ENCODE measurements around the gene RRAGA. TPM values are rescaled to one million over a fixed set of nuclear protein-coding genes. Genes with fewer than 3 reads are reported as not detected.
"Not testable (repeated sequence)": the region's sequence is repeated elsewhere in the genome, so short reads cannot be mapped to it uniquely, and the experiment has no call there.

The RRAGA gene, protein sequence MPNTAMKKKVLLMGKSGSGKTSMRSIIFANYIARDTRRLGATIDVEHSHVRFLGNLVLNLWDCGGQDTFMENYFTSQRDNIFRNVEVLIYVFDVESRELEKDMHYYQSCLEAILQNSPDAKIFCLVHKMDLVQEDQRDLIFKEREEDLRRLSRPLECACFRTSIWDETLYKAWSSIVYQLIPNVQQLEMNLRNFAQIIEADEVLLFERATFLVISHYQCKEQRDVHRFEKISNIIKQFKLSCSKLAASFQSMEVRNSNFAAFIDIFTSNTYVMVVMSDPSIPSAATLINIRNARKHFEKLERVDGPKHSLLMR
- total RNA-seq, result 10 to 100 TPM; 25.9 to 53.6 (median 51.9) TPM
- 100 to 1,000 TPM in 1 of 2 donors, 10 to 100 TPM in 1; 80.2 to 111 TPM for polyA plus RNA-seq
- 33.0 reads per million, percentile 62 among the genes with 10 or more reads in this experiment for total RNA-seq

DNA sequence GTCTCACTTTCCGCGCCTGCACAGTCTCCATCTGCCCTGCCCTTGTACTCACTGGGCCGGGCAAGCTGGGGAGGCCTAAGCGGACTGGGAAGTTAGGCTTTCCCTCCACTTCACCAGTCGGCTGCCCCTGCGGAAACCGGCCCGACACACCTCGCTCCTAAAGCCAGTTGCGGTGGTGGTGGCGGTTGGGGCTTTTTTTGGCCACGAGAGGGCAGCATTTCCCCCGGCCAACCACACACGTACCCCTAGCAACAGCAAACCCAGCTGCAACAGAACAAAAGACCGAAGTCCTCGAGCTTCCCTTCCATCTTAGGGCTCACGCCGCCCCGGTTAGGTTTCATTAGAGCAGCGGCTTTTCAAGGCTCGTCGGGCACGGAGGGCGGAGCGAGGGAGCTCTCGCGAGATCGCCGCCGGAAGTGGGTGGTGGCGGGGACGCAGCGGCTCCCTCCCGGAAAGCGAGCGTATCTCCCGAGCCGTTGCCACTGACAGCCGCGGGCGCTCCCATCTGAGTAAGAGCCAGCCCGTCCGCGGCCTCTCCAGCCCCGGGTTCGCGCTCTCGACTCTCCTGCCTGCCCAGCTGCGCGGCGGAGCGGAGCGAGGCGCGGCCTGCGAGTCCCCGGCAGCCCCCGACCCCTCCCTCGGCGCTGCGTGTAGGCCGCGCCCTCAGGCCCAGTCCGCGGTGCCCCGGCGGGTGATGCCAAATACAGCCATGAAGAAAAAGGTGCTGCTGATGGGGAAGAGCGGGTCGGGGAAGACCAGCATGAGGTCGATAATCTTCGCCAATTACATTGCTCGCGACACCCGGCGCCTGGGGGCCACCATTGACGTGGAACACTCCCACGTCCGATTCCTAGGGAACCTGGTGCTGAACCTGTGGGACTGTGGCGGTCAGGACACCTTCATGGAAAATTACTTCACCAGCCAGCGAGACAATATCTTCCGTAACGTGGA is at the start of gene RRAGA:
Gene RRAGA (plus strand): TSS at position 462 of the 951 bp plus-strand sequence. CDS start 233 bp downstream, at position 695.
- intact Hi-C loops (cut with micrococcal nuclease), result loop anchor here (1.0 to 5.0 kb wide), 11 partner anchors 53 to 1573 kb away; partner anchors contain the start of genes DENND4C (in 2 of the 2), HAUS6 (in 2 of the 2), MLLT3 (in 2 of the 2) and PLIN2 (in 2 of the 2)
- Histone ChIP-seq H3K4me1 (ENCODE audit: control insufficient read depth in 2 of 2, insufficient read depth in 2 of 2, low read length in 2 of 2) (peaks cover 20% of the 10 kb centered on the region in 2 donors), H3K27me3 (ENCODE audit: control insufficient read depth in 2 of 2, insufficient read depth in 2 of 2, low read length in 2 of 2) (no peaks in the 10 kb centered on the region), H3K36me3 (ENCODE audit: control insufficient read depth in 2 of 3, insufficient read depth in 3 of 3, low read length in 3 of 3) (no peaks in the 10 kb centered on the region), H3K9me3 (ENCODE audit: control insufficient read depth in 2 of 3, low read length in 3 of 3) (peaks cover 0 to 4% (median 0%) of the 10 kb centered on the region in 3 experiments), H3K27ac (ENCODE audit: low read depth, low read length) (peak within 1 kb of the TSS; percentile 85), H3K4me3 (ENCODE audit: low read length) (peak within 1 kb of the TSS; percentile 88)
- peak; percentile 90 to 96 (median 95) for DNase-seq
- peak within 1 kb of the TSS; percentile 97 to 100 (median 98) for H3K27ac Mint-ChIP-seq
- H3K9me3 Mint-ChIP-seq, result peaks cover 0 to 30% (median 1%) of the 10 kb centered on the region in 11 donors
- H3K4me1 Mint-ChIP-seq, result peaks cover 6 to 50% (median 42%) of the 10 kb centered on the region in 7 donors
- ATAC-seq, result peak; percentile 95
- peaks cover 0 to 12% (median 8%) of the 10 kb centered on the region in 5 donors for H3K36me3 Mint-ChIP-seq
- ChIA-PET CTCF (interaction anchor here (0.7 to 2.5 kb wide), 3 partner anchors 77 to 411 kb away, joined by 3 to 19 read pairs (median 4); no protein-coding TSS in a partner anchor), POLR2A (interaction anchor here (0.5 to 2.4 kb wide), 16 partner anchors 36 to 1588 kb away, joined by 3 to 15 read pairs (median 4); partner anchors contain the start of genes DENND4C and RPS6)
- peaks cover 0 to 2% (median 0%) of the 10 kb centered on the region in 5 donors for H3K27me3 Mint-ChIP-seq
- H3K4me3 Mint-ChIP-seq, result peak within 1 kb of the TSS; percentile 92 to 99 (median 95)

DNA sequence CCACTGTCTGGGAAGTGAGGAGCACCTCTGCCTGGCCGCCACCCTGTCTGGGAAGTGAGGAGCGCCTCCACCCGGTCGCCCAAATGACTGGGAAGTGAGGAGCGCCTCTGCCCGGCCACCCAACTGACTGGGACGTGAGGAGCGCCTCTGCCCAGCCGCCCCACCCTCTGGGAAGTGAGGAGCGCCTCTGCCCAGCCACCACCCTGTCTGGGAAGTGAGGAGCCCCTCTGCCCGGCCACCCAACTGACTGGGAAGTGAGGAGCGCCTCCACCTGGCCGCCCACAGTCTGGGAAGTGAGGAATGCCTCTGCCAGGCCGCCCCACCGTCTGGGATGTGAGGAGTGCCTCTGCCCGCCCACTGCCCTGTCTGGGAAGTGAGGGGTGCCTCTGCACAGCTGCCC is 49.1 kb upstream of the RRAGA start:
- POLR2A ChIA-PET, result no interaction called here
- Histone ChIP-seq H3K4me1 (ENCODE audit: control insufficient read depth in 2 of 2, insufficient read depth in 2 of 2, low read length in 2 of 2) (no peaks in the 10 kb centered on the region), H3K36me3 (ENCODE audit: control insufficient read depth in 2 of 3, insufficient read depth in 3 of 3, low read length in 3 of 3) (no peaks in the 10 kb centered on the region), H3K4me3 (ENCODE audit: low read length) (no peak overlapping the region), H3K27me3 (ENCODE audit: control insufficient read depth in 2 of 2, insufficient read depth in 2 of 2, low read length in 2 of 2) (no peaks in the 10 kb centered on the region), H3K27ac (ENCODE audit: low read depth, low read length) (no peak overlapping the region), H3K9me3 (ENCODE audit: control insufficient read depth in 2 of 3, low read length in 3 of 3) (no peaks in the 10 kb centered on the region)
- H3K4me1 Mint-ChIP-seq, result peaks cover 0 to 3% (median 0%) of the 10 kb centered on the region in 7 donors
- intact Hi-C loops (cut with micrococcal nuclease), result no loop called here
- peaks cover 0 to 36% (median 17%) of the 10 kb centered on the region in 11 donors for H3K9me3 Mint-ChIP-seq
- ATAC-seq, result no peak
- no peak overlapping the region for H3K4me3 Mint-ChIP-seq
- DNase-seq, result no peak
- H3K27me3 Mint-ChIP-seq, result peaks cover 0 to 6% (median 4%) of the 10 kb centered on the region in 5 donors
- H3K27ac Mint-ChIP-seq, result no peak overlapping the region
- H3K36me3 Mint-ChIP-seq, result peaks cover 1 to 16% (median 8%) of the 10 kb centered on the region in 5 donors
- CTCF ChIA-PET, result no interaction called here

DNA sequence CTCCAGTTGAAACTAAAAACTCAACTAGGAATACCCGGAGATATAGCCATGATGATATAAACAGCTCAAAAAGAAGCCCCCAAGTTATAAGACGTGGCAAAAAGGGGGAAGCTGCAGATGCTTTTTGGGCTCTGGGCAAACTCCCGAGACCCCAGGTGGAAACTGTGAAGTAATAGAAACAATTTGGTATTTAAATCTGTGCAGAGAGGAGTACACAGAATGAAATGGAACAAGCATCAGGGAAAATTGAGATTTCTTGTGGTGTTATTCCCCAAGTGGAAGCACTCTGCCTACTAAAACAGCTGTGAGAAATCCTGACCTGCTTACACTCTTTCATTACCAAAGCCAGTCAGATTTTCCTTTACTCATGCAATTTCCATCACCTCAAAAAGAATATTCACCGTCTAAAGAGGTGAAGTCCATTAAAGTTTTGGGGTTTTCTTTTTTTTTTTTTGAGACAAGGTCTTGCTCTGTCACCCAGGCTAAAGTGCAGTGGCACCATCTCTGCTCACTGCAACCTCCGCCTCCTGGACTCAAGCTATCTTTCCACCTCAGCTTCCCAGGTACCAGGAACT is 39.7 kb upstream of the RRAGA start:
- no peak overlapping the region for H3K27ac ChIP-seq (ENCODE audit: low read depth, low read length)
- Mint-ChIP-seq H3K4me3 (no peak overlapping the region), H3K36me3 (no peaks in the 10 kb centered on the region), H3K9me3 (peaks cover 0 to under 1% (median 0%) of the 10 kb centered on the region in 11 donors), H3K27me3 (peaks cover 0 to 7% (median 4%) of the 10 kb centered on the region in 5 donors), H3K27ac (no peak overlapping the region), H3K4me1 (no peaks in the 10 kb centered on the region)
- no peaks in the 10 kb centered on the region for H3K36me3 ChIP-seq (ENCODE audit: control insufficient read depth in 2 of 3, insufficient read depth in 3 of 3, low read length in 3 of 3)
- intact Hi-C loops (cut with micrococcal nuclease), result no loop called here
- H3K9me3 ChIP-seq (ENCODE audit: control insufficient read depth in 2 of 3, low read length in 3 of 3), result no peaks in the 10 kb centered on the region
- DNase-seq (no peak), ATAC-seq (no peak)
- no peaks in the 10 kb centered on the region for H3K4me1 ChIP-seq (ENCODE audit: control insufficient read depth in 2 of 2, insufficient read depth in 2 of 2, low read length in 2 of 2)
- ChIA-PET POLR2A (no interaction called here), CTCF (no interaction called here)
- H3K4me3 ChIP-seq (ENCODE audit: low read length), result no peak overlapping the region
- H3K27me3 ChIP-seq (ENCODE audit: control insufficient read depth in 2 of 2, insufficient read depth in 2 of 2, low read length in 2 of 2), result no peaks in the 10 kb centered on the region

GRCh38 chr9:19018201-19018600 is 31.0 kb upstream of the RRAGA start:
- Histone ChIP-seq H3K4me1 (ENCODE audit: control insufficient read depth in 2 of 2, insufficient read depth in 2 of 2, low read length in 2 of 2) (no peaks in the 10 kb centered on the region), H3K9me3 (ENCODE audit: control insufficient read depth in 2 of 3, low read length in 3 of 3) (no peaks in the 10 kb centered on the region), H3K36me3 (ENCODE audit: control insufficient read depth in 2 of 3, insufficient read depth in 3 of 3, low read length in 3 of 3) (no peaks in the 10 kb centered on the region), H3K4me3 (ENCODE audit: low read length) (no peak overlapping the region), H3K27ac (ENCODE audit: low read depth, low read length) (no peak overlapping the region), H3K27me3 (ENCODE audit: control insufficient read depth in 2 of 2, insufficient read depth in 2 of 2, low read length in 2 of 2) (no peaks in the 10 kb centered on the region)
- Mint-ChIP-seq H3K9me3 (peaks cover 0 to 4% (median 0%) of the 10 kb centered on the region in 11 donors), H3K4me1 (no peaks in the 10 kb centered on the region), H3K27me3 (peaks cover 0 to 5% (median under 1%) of the 10 kb centered on the region in 5 donors), H3K36me3 (no peaks in the 10 kb centered on the region), H3K4me3 (no peak overlapping the region), H3K27ac (no peak overlapping the region)
- ChIA-PET POLR2A (no interaction called here), CTCF (no interaction called here)
- intact Hi-C loops (cut with micrococcal nuclease), result no loop called here
- DNase-seq (no peak), ATAC-seq (no peak)

- intact Hi-C loops (cut with micrococcal nuclease), result no loop called here
- ChIA-PET POLR2A (no interaction called here), CTCF (no interaction called here)
Measured at GRCh38 chr9:19020886-19021455, 28.3 kb upstream of the RRAGA start.

GRCh38 chr9:19021649-19022048 is 27.6 kb upstream of the RRAGA start:
- H3K27me3 Mint-ChIP-seq, result peaks cover 7 to 15% (median 12%) of the 10 kb centered on the region in 5 donors
- H3K27ac ChIP-seq (ENCODE audit: low read depth, low read length); ATAC-seq; H3K4me1 Mint-ChIP-seq; H3K27ac Mint-ChIP-seq; POLR2A ChIA-PET; DNase-seq; H3K36me3 ChIP-seq (ENCODE audit: control insufficient read depth in 2 of 3, insufficient read depth in 3 of 3, low read length in 3 of 3); H3K9me3 Mint-ChIP-seq; H3K4me1 ChIP-seq (ENCODE audit: control insufficient read depth in 2 of 2, insufficient read depth in 2 of 2, low read length in 2 of 2); H3K9me3 ChIP-seq (ENCODE audit: control insufficient read depth in 2 of 3, low read length in 3 of 3); CTCF ChIA-PET; H3K4me3 Mint-ChIP-seq; H3K36me3 Mint-ChIP-seq; intact Hi-C loops (cut with micrococcal nuclease); H3K27me3 ChIP-seq (ENCODE audit: control insufficient read depth in 2 of 2, insufficient read depth in 2 of 2, low read length in 2 of 2); H3K4me3 ChIP-seq (ENCODE audit: low read length): not testable (repeated sequence)

More at GRCh38 chr9:19020886-19021455, 28.3 kb upstream of the RRAGA start:
- H3K4me3 ChIP-seq (ENCODE audit: low read length), result no peak overlapping the region
- Mint-ChIP-seq H3K9me3 (peaks cover 0 to 4% (median 0%) of the 10 kb centered on the region in 11 donors), H3K27me3 (peaks cover 5 to 15% (median 12%) of the 10 kb centered on the region in 5 donors), H3K4me1 (no peaks in the 10 kb centered on the region), H3K36me3 (no peaks in the 10 kb centered on the region), H3K27ac (no peak overlapping the region), H3K4me3 (no peak overlapping the region)
- H3K36me3 ChIP-seq (ENCODE audit: control insufficient read depth in 2 of 3, insufficient read depth in 3 of 3, low read length in 3 of 3), result no peaks in the 10 kb centered on the region
- ATAC-seq, result no peak
- no peaks in the 10 kb centered on the region for H3K27me3 ChIP-seq (ENCODE audit: control insufficient read depth in 2 of 2, insufficient read depth in 2 of 2, low read length in 2 of 2)
- H3K4me1 ChIP-seq (ENCODE audit: control insufficient read depth in 2 of 2, insufficient read depth in 2 of 2, low read length in 2 of 2), result no peaks in the 10 kb centered on the region
- H3K27ac ChIP-seq (ENCODE audit: low read depth, low read length), result no peak overlapping the region
- no peak for DNase-seq
- H3K9me3 ChIP-seq (ENCODE audit: control insufficient read depth in 2 of 3, low read length in 3 of 3), result no peaks in the 10 kb centered on the region
